ENCODE data around the gene PDE6B.

The PDE6B gene

GRCh38 chr4:653080-653821 lies 27.9 kb downstream of the PDE6B start:
- DNase-seq (ENCODE audit: low spot score): no peak
- no peak for TF ChIP-seq CTCF (IDR thresholded peaks at IDR 0.05; ENCODE audit: extremely low read depth, insufficient read depth, missing control alignments)
- in situ Hi-C loops (cut with MboI; ENCODE audit: low pct_unique_long_range_greater_than_20kb, low sequenced_read_pairs, unreplicated experiment): no loop called here

- in situ Hi-C loops (cut with MboI; ENCODE audit: low pct_unique_long_range_greater_than_20kb, low sequenced_read_pairs, unreplicated experiment): no loop called here
- no peak for TF ChIP-seq CTCF (IDR thresholded peaks at IDR 0.05; ENCODE audit: extremely low read depth, insufficient read depth, missing control alignments)
- DNase-seq (ENCODE audit: low spot score): no peak
These were observed 28.6 kb downstream of the PDE6B start for GRCh38 chr4:653831-654502.

GRCh38 chr4:654503-654845 lies 29.1 kb downstream of the PDE6B start:
- TF ChIP-seq CTCF (IDR thresholded peaks at IDR 0.05; ENCODE audit: extremely low read depth, insufficient read depth, missing control alignments): no peak
- in situ Hi-C loops (cut with MboI; ENCODE audit: low pct_unique_long_range_greater_than_20kb, low sequenced_read_pairs, unreplicated experiment): no loop called here
- no peak for DNase-seq (ENCODE audit: low spot score)

- in situ Hi-C loops (cut with MboI; ENCODE audit: low pct_unique_long_range_greater_than_20kb, low sequenced_read_pairs, unreplicated experiment): no loop called here
- no peak for TF ChIP-seq CTCF (IDR thresholded peaks at IDR 0.05; ENCODE audit: extremely low read depth, insufficient read depth, missing control alignments)
- DNase-seq (ENCODE audit: low spot score): no peak
These were observed 29.6 kb downstream of the PDE6B start for GRCh38 chr4:654871-655463.

GRCh38 chr4:655464-656151 lies 30.2 kb downstream of the PDE6B start:
- no peak for DNase-seq (ENCODE audit: low spot score)
- TF ChIP-seq CTCF (IDR thresholded peaks at IDR 0.05; ENCODE audit: extremely low read depth, insufficient read depth, missing control alignments): no peak
- in situ Hi-C loops (cut with MboI; ENCODE audit: low pct_unique_long_range_greater_than_20kb, low sequenced_read_pairs, unreplicated experiment): no loop called here

- in situ Hi-C loops (cut with MboI; ENCODE audit: low pct_unique_long_range_greater_than_20kb, low sequenced_read_pairs, unreplicated experiment): no loop called here
- no peak for TF ChIP-seq CTCF (IDR thresholded peaks at IDR 0.05; ENCODE audit: extremely low read depth, insufficient read depth, missing control alignments)
- no peak for DNase-seq (ENCODE audit: low spot score)
These were observed 31.3 kb downstream of the PDE6B start for GRCh38 chr4:656436-657337.
